BLaER1 (cell line): Measurements from ENCODE around the gene NKPD1.
"Not testable (repeated sequence)": the region's sequence is repeated elsewhere in the genome, so short reads cannot be mapped to it uniquely, and the experiment has no call there.

Experiments
- H3K27ac ChIP-seq: shearing (Covaris generic); formaldehyde crosslinking; 2 replicates; pipeline ENCODE4 v1.8.1; 2022
- H3K27me3 ChIP-seq: shearing (Covaris generic); formaldehyde crosslinking; 2 replicates; pipeline ENCODE4 v1.8.1; 2022
- H3K36me3 ChIP-seq: shearing (Covaris generic); formaldehyde crosslinking; 2 replicates; pipeline ENCODE4 v1.8.1; 2022
- H3K4me1 ChIP-seq: shearing (Covaris generic); formaldehyde crosslinking; 2 replicates; pipeline ENCODE4 v1.8.1; 2022
- H3K4me2 ChIP-seq: shearing (Covaris generic); formaldehyde crosslinking; 2 replicates; pipeline ENCODE4 v1.8.1; 2022
- H3K4me3 ChIP-seq: shearing (Covaris generic); formaldehyde crosslinking; 2 replicates; pipeline ENCODE4 v1.8.1; 2022
- H3K9ac ChIP-seq: shearing (Covaris generic); formaldehyde crosslinking; 2 replicates; pipeline ENCODE4 v1.8.1; 2022
- H3K9me3 ChIP-seq: shearing (Covaris generic); formaldehyde crosslinking; 2 replicates; pipeline ENCODE4 v1.8.1; 2022
- H4K20me1 ChIP-seq: shearing (Covaris generic); formaldehyde crosslinking; 2 replicates; pipeline ENCODE4 v1.8.1; 2022
- Cebpa-rat ChIP-seq: shearing (Covaris generic); IDR thresholded peaks from 2 replicates; pipeline ENCODE4 v1.8.1; 2022

NKPD1 gene

DNA sequence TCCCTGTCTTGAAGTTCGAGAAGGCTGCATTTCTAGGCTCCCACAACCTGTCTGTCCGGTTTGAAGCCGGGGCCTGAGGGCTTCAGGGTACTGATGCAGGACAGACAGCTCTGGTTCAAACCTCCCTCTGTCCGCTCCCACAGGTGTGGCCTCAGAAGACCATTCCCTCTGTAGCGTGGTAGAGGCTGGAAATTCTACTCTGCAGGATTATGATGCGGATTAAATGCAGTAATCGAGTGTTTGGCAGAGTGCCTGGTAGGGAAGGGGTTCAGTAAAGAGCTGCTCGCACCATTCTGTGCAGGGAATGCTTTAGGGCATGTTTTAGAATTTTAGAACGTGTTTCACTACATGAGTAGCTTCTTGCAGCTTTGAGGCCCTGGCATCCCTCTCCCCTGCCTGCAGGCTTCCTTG lies 37.3 kb downstream of the NKPD1 start:
- TF ChIP-seq Cebpa-rat, result no peak
- Histone ChIP-seq H3K36me3 (peaks cover 27% of the 10 kb centered on the region), H3K27ac (peak overlapping the region; percentile 59), H3K9me3 (no peaks in the 10 kb centered on the region), H4K20me1 (peaks cover 91% of the 10 kb centered on the region), H3K9ac (0 out of 2 replicates have a peak overlapping the region, but pooled peaks have one; percentile 40), H3K4me2 (peak overlapping the region; percentile 93), H3K27me3 (no peaks in the 10 kb centered on the region), H3K4me1 (peaks cover 85% of the 10 kb centered on the region), H3K4me3 (no peak overlapping the region)

DNA sequence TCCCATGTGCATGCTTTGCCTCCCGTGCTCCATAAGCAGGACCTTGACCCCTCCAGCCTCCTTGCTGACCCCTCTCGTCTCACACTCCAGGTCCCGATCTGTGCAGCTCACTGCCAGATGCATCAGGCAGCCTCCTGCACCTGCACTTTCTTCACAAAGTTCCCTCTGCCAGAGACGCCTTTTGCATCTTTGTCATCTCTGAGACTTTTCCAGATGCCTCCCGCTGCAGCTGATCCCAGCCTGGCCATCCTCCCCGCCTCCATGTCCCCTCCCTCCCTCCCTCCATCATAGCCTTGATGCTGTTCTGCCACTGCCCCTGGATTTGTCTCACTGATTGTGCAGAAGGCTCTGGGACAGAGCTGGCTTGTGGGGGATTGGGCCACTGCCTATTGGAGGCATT lies 38.0 kb downstream of the NKPD1 start:
- H3K4me3 ChIP-seq, result no peak overlapping the region
- H3K36me3 ChIP-seq, result peaks cover 23% of the 10 kb centered on the region
- H3K27ac ChIP-seq, result peak overlapping the region; percentile 95
- no peak for TF ChIP-seq Cebpa-rat
- H3K4me1 ChIP-seq, result peaks cover 90% of the 10 kb centered on the region
- H3K4me2 ChIP-seq, result peak overlapping the region; percentile 93
- H3K9ac ChIP-seq, result 0 out of 2 replicates have a peak overlapping the region, but pooled peaks have one; percentile 40
- no peaks in the 10 kb centered on the region for H3K9me3 ChIP-seq
- no peaks in the 10 kb centered on the region for H3K27me3 ChIP-seq
- peaks cover 91% of the 10 kb centered on the region for H4K20me1 ChIP-seq

- Histone ChIP-seq H3K27ac (peak overlapping the region; percentile 95), H3K4me2 (peak overlapping the region; percentile 93), H3K36me3 (peaks cover 15% of the 10 kb centered on the region), H4K20me1 (peaks cover 92% of the 10 kb centered on the region), H3K4me3 (peak overlapping the region; percentile 33; the same call in 1 of the 2 replicates), H3K9ac (peak overlapping the region; percentile 75), H3K27me3 (no peaks in the 10 kb centered on the region), H3K9me3 (no peaks in the 10 kb centered on the region), H3K4me1 (peaks cover 99% of the 10 kb centered on the region)
- TF ChIP-seq Cebpa-rat, result no peak
Observed at GRCh38 chr19:45121827-45122345, 38.9 kb downstream of the NKPD1 start.

DNA sequence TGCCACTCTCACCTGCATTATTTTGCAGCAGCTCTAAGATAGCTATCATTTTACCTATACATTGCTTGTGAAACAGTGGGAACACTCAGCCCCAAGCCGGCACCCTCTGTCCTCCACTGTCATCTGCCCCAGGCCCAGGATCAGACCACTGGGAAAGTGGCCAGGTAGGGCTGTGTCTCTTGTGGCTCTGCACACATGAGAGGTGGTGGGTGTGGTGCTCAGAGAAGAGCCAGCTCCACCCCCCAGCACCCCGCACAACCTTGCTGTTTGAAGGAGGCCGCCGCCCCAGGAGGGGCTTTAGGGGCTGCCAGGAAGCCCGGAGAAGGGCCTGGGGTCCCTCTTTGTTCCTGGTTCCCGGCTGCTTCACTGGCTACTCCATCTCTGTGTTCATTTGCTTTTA lies 41.2 kb downstream of the NKPD1 start:
- Histone ChIP-seq H3K27ac (peak overlapping the region; percentile 95), H4K20me1 (peaks cover 71% of the 10 kb centered on the region), H3K36me3 (0 out of 2 replicates have a peak, but pooled peaks cover 8% of the 10 kb centered on the region), H3K4me2 (peak overlapping the region; percentile 93), H3K9me3 (no peaks in the 10 kb centered on the region), H3K4me1 (peaks cover 100% of the 10 kb centered on the region), H3K27me3 (no peaks in the 10 kb centered on the region), H3K4me3 (peak overlapping the region; percentile 26; the same call in 1 of the 2 replicates), H3K9ac (peak overlapping the region; percentile 81)
- no peak for TF ChIP-seq Cebpa-rat

- H3K4me1 ChIP-seq, result peaks cover 100% of the 10 kb centered on the region
- peak overlapping the region; percentile 93 for H3K4me2 ChIP-seq
- not testable (repeated sequence) for H3K36me3 ChIP-seq, H3K9me3 ChIP-seq, H3K27me3 ChIP-seq
- peak overlapping the region; percentile 95 for H3K27ac ChIP-seq
- H4K20me1 ChIP-seq, result peaks cover 63% of the 10 kb centered on the region
- peak overlapping the region; percentile 81 for H3K9ac ChIP-seq
- H3K4me3 ChIP-seq, result peak overlapping the region; percentile 52
Observed at GRCh38 chr19:45118591-45119355, 42.0 kb downstream of the NKPD1 start.

DNA sequence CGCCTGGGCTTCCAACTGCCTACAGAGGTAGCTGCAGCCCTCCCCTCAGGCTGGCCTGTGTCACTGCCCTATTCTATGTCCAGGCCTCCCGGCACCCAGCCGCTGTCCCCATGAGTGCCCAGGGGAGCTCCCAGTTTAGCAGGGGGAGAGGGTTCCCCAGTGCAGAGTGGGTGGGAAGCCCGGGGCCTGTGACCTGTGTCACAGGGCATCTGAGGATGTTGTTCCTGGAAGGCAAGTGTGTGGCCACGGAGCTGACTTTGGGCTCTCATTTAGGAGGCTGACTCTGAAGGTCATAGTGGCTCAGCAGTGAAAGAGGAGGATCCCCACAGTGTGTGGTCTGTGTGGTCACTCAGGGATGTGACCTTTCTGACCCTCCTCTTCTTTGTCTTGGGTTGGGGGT lies 42.7 kb downstream of the NKPD1 start:
- Histone ChIP-seq H3K27ac (peak overlapping the region; percentile 95), H3K4me1 (peaks cover 100% of the 10 kb centered on the region), H3K4me3 (peak overlapping the region; percentile 52), H3K9me3 (no peaks in the 10 kb centered on the region), H3K4me2 (peak overlapping the region; percentile 93), H3K9ac (peak overlapping the region; percentile 81), H4K20me1 (peaks cover 56% of the 10 kb centered on the region; the same call in 1 of the 2 replicates), H3K27me3 (no peaks in the 10 kb centered on the region), H3K36me3 (0 out of 2 replicates have a peak, but pooled peaks cover under 1% of the 10 kb centered on the region)
- TF ChIP-seq Cebpa-rat, result no peak

- H3K27me3 ChIP-seq, result no peaks in the 10 kb centered on the region
- no peaks in the 10 kb centered on the region for H3K9me3 ChIP-seq
- peak overlapping the region; percentile 93 for H3K4me2 ChIP-seq
- H3K4me3 ChIP-seq, result peak overlapping the region; percentile 52
- peaks cover 52% of the 10 kb centered on the region; the same call in 1 of the 2 replicates for H4K20me1 ChIP-seq
- peak overlapping the region; percentile 81 for H3K9ac ChIP-seq
- H3K27ac ChIP-seq, result peak overlapping the region; percentile 95
- H3K4me1 ChIP-seq, result peaks cover 100% of the 10 kb centered on the region
- no peaks in the 10 kb centered on the region for H3K36me3 ChIP-seq
- no peak for TF ChIP-seq Cebpa-rat
Observed at GRCh38 chr19:45117671-45118070, 43.1 kb downstream of the NKPD1 start.

DNA sequence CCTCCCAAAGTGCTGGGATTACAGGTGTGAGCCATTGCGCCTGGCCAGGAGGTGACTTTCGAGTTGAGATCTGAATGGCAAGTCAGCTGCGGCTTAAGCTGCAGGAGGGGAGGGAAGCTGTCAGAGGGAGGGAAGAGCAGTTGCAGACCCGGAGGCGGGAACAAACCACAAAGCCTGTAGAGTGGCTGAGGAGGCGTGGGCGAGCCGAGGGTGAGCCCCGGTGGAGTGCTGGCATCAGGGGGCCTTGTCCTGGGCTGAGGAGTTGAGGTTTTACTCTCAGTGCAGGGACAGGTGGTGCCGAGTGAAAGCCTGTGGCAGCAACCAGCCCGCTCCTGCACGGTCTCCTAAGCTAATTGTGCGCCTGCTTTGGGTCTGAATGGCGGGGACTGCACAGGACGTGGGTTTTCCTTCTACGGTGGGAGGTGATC lies 43.6 kb downstream of the NKPD1 start:
- H3K4me2 ChIP-seq, result peak overlapping the region; percentile 93
- TF ChIP-seq Cebpa-rat, result no peak
- H3K36me3 ChIP-seq, result peaks cover 4% of the 10 kb centered on the region
- peaks cover 47% of the 10 kb centered on the region; the same call in 1 of the 2 replicates for H4K20me1 ChIP-seq
- H3K27me3 ChIP-seq, result no peaks in the 10 kb centered on the region
- peak overlapping the region; percentile 81 for H3K9ac ChIP-seq
- peak overlapping the region; percentile 95 for H3K27ac ChIP-seq
- peak overlapping the region; percentile 52 for H3K4me3 ChIP-seq
- H3K4me1 ChIP-seq, result peaks cover 100% of the 10 kb centered on the region
- no peaks in the 10 kb centered on the region for H3K9me3 ChIP-seq

DNA sequence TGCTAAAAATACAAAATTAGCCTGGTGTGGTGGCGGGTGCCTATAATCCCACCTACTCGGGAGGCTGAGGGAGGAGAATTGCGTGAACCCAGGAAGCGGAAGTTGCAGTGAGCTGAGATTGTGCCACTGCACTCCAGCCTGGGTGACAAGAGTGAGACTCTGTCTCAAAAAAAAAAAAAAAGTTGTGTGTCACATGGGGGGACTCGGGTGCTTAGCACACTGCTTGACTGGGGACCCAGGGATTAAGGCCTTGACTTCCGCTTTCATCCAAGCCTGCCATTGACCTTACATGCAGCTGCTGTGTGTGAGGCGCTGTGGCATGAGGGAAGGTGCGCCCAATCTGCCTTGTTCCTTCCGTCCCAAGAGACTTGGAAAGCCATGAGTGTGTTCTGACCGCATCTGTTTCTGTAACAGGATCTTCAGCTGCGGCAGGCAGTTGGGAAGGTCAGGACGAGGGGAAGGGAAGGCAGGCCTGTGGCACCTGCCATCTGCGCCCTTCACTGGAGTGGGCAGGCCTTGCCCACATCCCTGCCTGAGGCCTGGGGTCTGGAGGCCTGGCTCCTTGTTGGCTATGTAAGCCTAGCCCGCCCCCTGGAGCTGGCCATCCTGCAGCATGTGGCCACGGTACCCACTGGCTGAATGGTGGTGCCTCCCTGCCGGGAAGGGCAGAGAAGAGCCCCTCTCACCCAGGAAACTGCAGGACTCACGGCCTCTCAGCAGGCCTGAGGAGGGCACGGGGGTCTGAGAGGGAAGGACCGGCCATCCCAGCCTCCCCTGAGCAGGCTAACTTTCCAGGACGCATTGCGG lies 44.8 kb downstream of the NKPD1 start:
- H3K36me3 ChIP-seq, result peaks cover 7% of the 10 kb centered on the region
- H3K27me3 ChIP-seq, result no peaks in the 10 kb centered on the region
- no peaks in the 10 kb centered on the region for H3K9me3 ChIP-seq
- H4K20me1 ChIP-seq, result peaks cover 35% of the 10 kb centered on the region; the same call in 1 of the 2 replicates
- peak overlapping the region; percentile 93 for H3K4me2 ChIP-seq
- H3K4me1 ChIP-seq, result peaks cover 100% of the 10 kb centered on the region
- no peak for TF ChIP-seq Cebpa-rat
- peak overlapping the region; percentile 95 for H3K27ac ChIP-seq
- peak overlapping the region; percentile 74 for H3K9ac ChIP-seq
- H3K4me3 ChIP-seq, result 0 out of 2 replicates have a peak overlapping the region, but pooled peaks have one; percentile 25
